Psoas muscle (tissue), 8 donors: ENCODE results near the gene HMX1. TPM values are rescaled to one million over a fixed set of nuclear protein-coding genes. Genes with fewer than 3 reads are reported as not detected.

Experiments used
- ATAC-seq, 4 donors: fragments of 200-7000 bp; cut with Tn5 transposase; one replicate each; pipeline ENCODE4 v1.9.1; 2020; ENCODE audit warnings: moderate library complexity in 3 of 4, mild to moderate bottlenecking in 2 of 4
- DNase-seq, 2 donors: peaks; one replicate each; pipeline ENCODE4 v3.0.0-alpha.2; 2020
- H3K27ac ChIP-seq: fragments of 200-600 bp; one replicate; pipeline ENCODE4 v1.8.0; 2022
- H3K27me3 ChIP-seq, 3 donors: fragments of 200-600 bp in 1 of 3; one replicate each; pipeline versions ENCODE4 v1.6.1 to v1.8.0; 2013 to 2022; ENCODE audit warnings: low read length in 2 of 3, mild to moderate bottlenecking in 2 of 3, moderate library complexity in 1 of 3; ENCODE audit not compliant: insufficient read depth in 3 of 3
- H3K36me3 ChIP-seq, 2 donors: fragments of 200-600 bp in 1 of 2; one replicate each; pipeline versions ENCODE4 v1.6.1 to v1.8.0; 2013 to 2022; ENCODE audit warnings: low read depth in 1 of 2, mild to moderate bottlenecking in 1 of 2, moderate library complexity in 1 of 2; ENCODE audit not compliant: insufficient read depth in 1 of 2
- H3K4me1 ChIP-seq: fragments of 200-600 bp; one replicate; pipeline ENCODE4 v1.8.0; 2022
- H3K4me3 ChIP-seq: fragments of 200-600 bp; one replicate; pipeline ENCODE4 v1.8.0; 2022; ENCODE audit warnings: mild to moderate bottlenecking
- H3K9me3 ChIP-seq: fragments of 200-600 bp; one replicate; pipeline ENCODE4 v1.8.0; 2022
- WGBS, 3 donors: extraction: QIAGEN DNeasy Blood & Tissue Kit; methylation state at CpG; one replicate each; pipeline versions ENCODE4 v1.1.6 to v1.1.7; 2013; 5-methylcytosine and 5-hydroxymethylcytosine counted together
- intact Hi-C, 2 donors: fragments of 100-400 bp; cut with DNase I; formaldehyde crosslinking; loops; one replicate each; pipeline versions ENCODE4 v1.11.0 to v1.14.2; 2022
- long read RNA-seq, 2 donors: library from polyadenylated mRNA; unstranded; transcript quantifications; one replicate each; pipeline ENCODE4 v2.0.0, GENCODE V29; 2021
- polyA plus RNA-seq, 3 donors: library from polyadenylated mRNA; stranded (reverse); fragments of 200-250 nt; gene quantifications; one replicate each; pipeline ENCODE4 v1.2.3, GENCODE V29; 2013
- total RNA-seq, 4 donors: library from RNA; stranded (reverse); fragmentation: NEBNext Ultra II Directional in 2 of 4; extraction: Animal tissue kit (Norgen Biotek cat#: 25700) in 2 of 4; gene quantifications; one replicate each; pipeline versions ENCODE4 v1.2.1 to v1.2.4, GENCODE V29; 2021 to 2023
- TF ChIP-seq, protein P1 (sequence below): fragments of 200-600 bp; IDR thresholded peaks from one replicate; pipeline ENCODE4 v1.8.0; 2022; ENCODE audit warnings: antibody characterized with exemption
- donor health status: healthy with polysubstance abuse.
- donor health status: DM: no; HTN: no; CAD: no; lungs with moderate emphysema.
- donor health status: Bipolar disorder and iron deficiency.
- donor health status: healthy.
- donor health status: DM: yes; HTN: yes; CAD: no.
- donor health status: DM: no; HTN: no; CAD: no.
- donor health status: DM: no; HTN: no; CAD: no.
- donor health status: DM: yes; HTN: yes; CAD: no.

The HMX1 gene
- total RNA-seq (not detected), polyA plus RNA-seq (not detected)
- long read RNA-seq, donor 1: 0 reads
- long read RNA-seq, donor 2: 0 reads

DNA sequence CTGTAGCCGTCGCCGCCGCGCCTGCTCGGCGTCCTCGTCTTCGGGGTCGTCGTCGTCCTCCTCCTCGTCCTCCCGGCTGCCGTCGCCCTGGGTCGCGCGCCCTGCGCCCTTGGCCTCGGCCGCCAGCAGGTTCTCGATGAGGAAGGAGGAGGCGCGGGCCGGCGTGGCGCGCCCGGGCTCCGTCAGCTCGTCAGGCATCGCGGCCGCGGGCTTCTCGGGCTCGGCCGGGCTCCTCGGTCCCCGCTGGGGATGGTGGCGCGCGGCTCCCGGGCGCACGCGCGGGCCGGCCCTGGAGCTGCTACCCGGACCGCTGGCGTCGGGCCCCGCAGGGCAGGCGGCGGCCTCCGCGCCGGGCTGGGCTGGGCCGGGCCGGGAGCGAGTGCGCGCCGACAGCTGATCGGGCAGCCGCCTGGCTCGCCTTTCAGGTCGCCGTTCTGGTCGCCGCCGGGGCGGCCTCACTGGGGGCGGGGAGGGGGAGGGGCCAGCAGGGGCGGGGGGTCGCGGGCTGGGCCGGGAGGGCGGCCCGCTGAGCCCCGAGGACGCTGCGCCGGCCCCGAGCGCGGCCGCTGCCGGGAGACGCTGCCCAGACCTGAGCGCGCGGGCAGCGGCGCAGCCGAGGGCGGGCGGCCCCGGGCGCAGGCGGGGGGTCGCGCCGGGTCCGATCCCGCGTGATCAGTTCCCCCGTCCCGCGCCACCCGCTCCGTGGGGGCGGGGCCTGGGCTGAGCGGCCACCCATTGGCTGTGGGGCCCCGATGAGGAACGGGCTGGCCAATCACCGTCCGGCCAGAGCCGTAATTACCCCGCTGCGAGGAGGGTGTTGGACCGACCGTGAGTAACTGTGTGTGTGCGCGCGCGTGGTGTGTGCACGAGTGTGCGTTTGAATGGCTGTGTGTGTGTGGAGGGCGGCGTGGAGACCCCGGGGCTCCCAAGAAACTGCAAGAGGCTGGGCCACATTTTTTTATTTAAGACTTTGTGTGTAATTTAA lies at the start of gene HMX1:
TSS of gene HMX1 (minus strand) at position 423 of the 985 bp plus-strand sequence. CDS start at position 198, 225 bp downstream.
- peak in 1 of 4 donors; percentile 35 for ATAC-seq
- WGBS, 3 donors: 0 to 1% (median 1%) methylated on average over 67 to 134 of the region's 134 CpGs

DNA sequence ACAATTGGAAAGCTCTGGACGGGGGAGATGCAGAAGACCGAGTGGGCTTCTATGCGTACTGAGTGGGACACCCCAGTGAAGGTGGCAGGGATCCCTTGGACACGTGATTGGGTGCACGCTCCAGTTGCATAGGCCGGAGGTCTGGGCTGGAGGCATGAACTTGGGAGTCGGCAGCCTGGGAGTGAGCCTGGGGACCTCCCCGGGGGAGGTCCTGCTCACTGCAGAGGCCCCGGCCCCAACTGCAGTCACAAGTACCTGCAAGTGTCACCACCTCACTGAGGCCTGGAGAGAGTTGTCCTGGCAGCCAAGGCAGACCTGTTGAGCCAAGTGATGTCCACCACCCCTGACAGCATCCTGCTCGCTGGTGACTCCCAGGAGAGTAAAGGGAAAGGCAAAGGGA lies 49.3 kb upstream of the HMX1 start:
- Histone ChIP-seq H3K27me3 (peaks cover 2 to 18% (median 3%) of the 10 kb centered on the region in 3 donors), H3K4me1 (no peaks in the 10 kb centered on the region), H3K9me3 (peaks cover 4% of the 10 kb centered on the region), H3K36me3 (no peaks in the 10 kb centered on the region), H3K27ac (no peak overlapping the region), H3K4me3 (no peak overlapping the region)
- ATAC-seq (no peak), DNase-seq (no peak)
- WGBS, 3 donors: 77 to 81% (median 80%) methylated on average over 9 to 10 of the region's 10 CpGs
- intact Hi-C loops: no loop called here
- TF ChIP-seq, protein P1, sequence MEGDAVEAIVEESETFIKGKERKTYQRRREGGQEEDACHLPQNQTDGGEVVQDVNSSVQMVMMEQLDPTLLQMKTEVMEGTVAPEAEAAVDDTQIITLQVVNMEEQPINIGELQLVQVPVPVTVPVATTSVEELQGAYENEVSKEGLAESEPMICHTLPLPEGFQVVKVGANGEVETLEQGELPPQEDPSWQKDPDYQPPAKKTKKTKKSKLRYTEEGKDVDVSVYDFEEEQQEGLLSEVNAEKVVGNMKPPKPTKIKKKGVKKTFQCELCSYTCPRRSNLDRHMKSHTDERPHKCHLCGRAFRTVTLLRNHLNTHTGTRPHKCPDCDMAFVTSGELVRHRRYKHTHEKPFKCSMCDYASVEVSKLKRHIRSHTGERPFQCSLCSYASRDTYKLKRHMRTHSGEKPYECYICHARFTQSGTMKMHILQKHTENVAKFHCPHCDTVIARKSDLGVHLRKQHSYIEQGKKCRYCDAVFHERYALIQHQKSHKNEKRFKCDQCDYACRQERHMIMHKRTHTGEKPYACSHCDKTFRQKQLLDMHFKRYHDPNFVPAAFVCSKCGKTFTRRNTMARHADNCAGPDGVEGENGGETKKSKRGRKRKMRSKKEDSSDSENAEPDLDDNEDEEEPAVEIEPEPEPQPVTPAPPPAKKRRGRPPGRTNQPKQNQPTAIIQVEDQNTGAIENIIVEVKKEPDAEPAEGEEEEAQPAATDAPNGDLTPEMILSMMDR: no peak

More for the DNA sequence above, at the start of gene HMX1:
- no peaks in the 10 kb centered on the region for H3K9me3 ChIP-seq
- peak; percentile 28 to 62 for DNase-seq
- intact Hi-C loops: no loop called here
- H3K27ac ChIP-seq: no peak within 1 kb of the TSS
- H3K27me3 ChIP-seq: peaks cover 0 to 95% (median 56%) of the 10 kb centered on the region in 3 donors
- no peaks in the 10 kb centered on the region for H3K36me3 ChIP-seq
- H3K4me1 ChIP-seq: no peaks in the 10 kb centered on the region
- TF ChIP-seq, protein P1: no peak
- H3K4me3 ChIP-seq: peak within 1 kb of the TSS; percentile 11

DNA sequence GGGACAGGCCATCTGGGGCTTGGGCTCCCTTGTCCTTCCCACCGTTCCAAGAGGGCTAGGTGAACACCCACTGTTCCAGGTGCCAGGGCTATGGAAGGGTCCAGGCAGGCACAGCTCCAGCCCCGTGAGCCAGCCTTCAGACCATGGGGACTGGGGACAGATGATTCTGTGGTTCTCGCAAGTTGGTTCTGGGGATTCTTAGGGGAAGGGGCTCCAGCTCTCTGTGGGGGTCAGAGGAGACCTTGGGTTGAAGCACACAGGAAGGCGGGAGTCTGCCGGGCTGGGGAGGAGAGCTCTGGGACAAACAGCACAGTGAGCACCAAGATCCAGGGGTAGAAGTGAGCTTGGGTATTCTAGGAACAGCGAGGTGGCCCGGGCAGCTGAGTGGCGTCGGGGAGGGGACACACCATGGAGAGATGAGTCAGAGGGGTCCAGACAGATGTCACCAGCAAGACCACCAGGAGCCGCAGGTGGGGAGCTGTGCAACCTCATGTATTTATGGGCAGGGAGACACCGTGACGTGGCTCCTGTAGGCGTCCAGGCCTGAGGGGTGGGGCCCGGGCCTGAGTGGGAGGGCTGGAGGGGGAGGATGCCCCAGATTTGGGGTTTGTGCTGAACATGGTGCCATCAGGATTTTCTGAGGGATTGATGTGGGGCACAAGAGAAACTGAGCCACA lies 48.8 kb upstream of the HMX1 start:
- no peaks in the 10 kb centered on the region for H3K4me1 ChIP-seq
- no peaks in the 10 kb centered on the region for H3K36me3 ChIP-seq
- DNase-seq (no peak), ATAC-seq (no peak)
- TF ChIP-seq, protein P1: no peak
- H3K27me3 ChIP-seq: peaks cover 3 to 21% (median 3%) of the 10 kb centered on the region in 3 donors
- peaks cover 4% of the 10 kb centered on the region for H3K9me3 ChIP-seq
- 65 to 71% (median 68%) methylated on average over 14 of the region's 14 CpGs for WGBS, 3 donors
- H3K27ac ChIP-seq: no peak overlapping the region
- H3K4me3 ChIP-seq: no peak overlapping the region
- intact Hi-C loops: no loop called here

DNA sequence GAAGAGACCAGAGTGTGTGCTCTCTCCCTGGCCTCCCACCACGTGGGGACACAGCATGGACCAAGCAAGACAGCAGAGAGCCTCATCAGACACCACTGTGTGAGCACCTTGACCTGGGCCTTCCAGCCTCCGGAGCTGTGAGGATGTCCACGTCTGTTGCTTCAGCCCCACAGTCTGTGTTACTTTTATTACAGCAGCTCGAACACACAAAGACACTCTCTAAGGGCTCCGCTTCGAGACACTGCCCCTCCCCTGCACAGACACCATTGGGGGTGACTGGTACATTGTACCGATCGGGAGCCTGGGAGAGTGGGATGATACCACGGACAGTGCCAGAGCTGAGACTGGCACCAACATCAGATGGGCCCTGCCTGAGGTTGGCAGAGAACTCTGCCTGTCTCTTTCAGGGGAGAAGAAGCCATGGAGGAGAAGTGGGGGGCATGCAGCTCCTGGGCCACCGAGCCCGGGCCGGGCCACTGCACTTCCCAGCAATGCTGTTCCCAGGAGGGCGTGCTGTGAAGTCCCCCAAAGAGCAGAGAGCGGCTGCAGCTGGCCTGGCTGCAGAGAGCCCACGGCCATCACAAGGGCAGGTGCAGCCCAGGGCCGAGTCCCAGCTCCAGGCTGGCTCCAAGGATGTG lies 48.1 kb upstream of the HMX1 start:
- no peaks in the 10 kb centered on the region for H3K4me1 ChIP-seq
- peaks cover 3 to 23% (median 4%) of the 10 kb centered on the region in 3 donors for H3K27me3 ChIP-seq
- no peak overlapping the region for H3K27ac ChIP-seq
- intact Hi-C loops: loop anchor here (10.0 kb wide), 2 partner anchors 315 to 445 kb away; no protein-coding TSS in a partner anchor
- peaks cover 4% of the 10 kb centered on the region for H3K9me3 ChIP-seq
- H3K4me3 ChIP-seq: no peak overlapping the region
- ATAC-seq: no peak
- DNase-seq: no peak
- TF ChIP-seq, protein P1: no peak
- 56 to 59% (median 58%) methylated on average over 15 to 16 of the region's 16 CpGs for WGBS, 3 donors
- H3K36me3 ChIP-seq: no peaks in the 10 kb centered on the region
